GM21360 (cell line): ENCODE measurements around the gene GALNT2.

Source experiments
- ATAC-seq: cut with Tn5 transposase; IDR thresholded peaks from one replicate; pipeline ENCODE4 v1.9.1; 2021; ENCODE audit warnings: mild to moderate bottlenecking, moderate library complexity; ENCODE audit not compliant: unreplicated experiment

GALNT2 gene

GRCh38 chr1:230066466-230067404 lies at the start of gene GALNT2:
GALNT2 (plus strand) TSS chr1:230067238; CDS start chr1:230067281, 43 bp downstream.
- ATAC-seq, result peak; percentile 89

GRCh38 chr1:230020451-230020850 lies 46.6 kb upstream of the GALNT2 start:
- no peak for ATAC-seq

- no peak for ATAC-seq
Measured at GRCh38 chr1:230022666-230023380, 44.2 kb upstream of the GALNT2 start.

GRCh38 chr1:230025686-230026085 lies 41.4 kb upstream of the GALNT2 start:
- no peak for ATAC-seq

- no peak for ATAC-seq
Measured at GRCh38 chr1:230026139-230026538, 40.9 kb upstream of the GALNT2 start.

GRCh38 chr1:230026572-230026971 lies 40.5 kb upstream of the GALNT2 start:
- ATAC-seq, result no peak

GRCh38 chr1:230028602-230029223 lies 38.3 kb upstream of the GALNT2 start:
- no peak for ATAC-seq

GRCh38 chr1:230029244-230029941 lies 37.6 kb upstream of the GALNT2 start:
- ATAC-seq, result no peak

- ATAC-seq, result no peak
Measured at GRCh38 chr1:230030122-230030821, 36.8 kb upstream of the GALNT2 start.

- ATAC-seq, result no peak
Measured at GRCh38 chr1:230031131-230031530, 35.9 kb upstream of the GALNT2 start.

- ATAC-seq, result no peak
Measured at GRCh38 chr1:230032516-230033281, 34.3 kb upstream of the GALNT2 start.

- ATAC-seq, result no peak
Measured at GRCh38 chr1:230037261-230037660, 29.8 kb upstream of the GALNT2 start.

- ATAC-seq, result no peak
Measured at GRCh38 chr1:230040440-230040839, 26.6 kb upstream of the GALNT2 start.

- ATAC-seq, result no peak
Measured at GRCh38 chr1:230043081-230043480, 24.0 kb upstream of the GALNT2 start.

- ATAC-seq, result no peak
Measured at GRCh38 chr1:230044729-230045128, 22.3 kb upstream of the GALNT2 start.

- ATAC-seq, result no peak
Measured at GRCh38 chr1:230047114-230047865, 19.7 kb upstream of the GALNT2 start.

GRCh38 chr1:230048322-230048721 lies 18.7 kb upstream of the GALNT2 start:
- no peak for ATAC-seq

- ATAC-seq, result no peak
Measured at GRCh38 chr1:230048922-230049321, 18.1 kb upstream of the GALNT2 start.

GRCh38 chr1:230049731-230050130 lies 17.3 kb upstream of the GALNT2 start:
- no peak for ATAC-seq
